ENCODE measurements around the gene AMN.

DNA sequence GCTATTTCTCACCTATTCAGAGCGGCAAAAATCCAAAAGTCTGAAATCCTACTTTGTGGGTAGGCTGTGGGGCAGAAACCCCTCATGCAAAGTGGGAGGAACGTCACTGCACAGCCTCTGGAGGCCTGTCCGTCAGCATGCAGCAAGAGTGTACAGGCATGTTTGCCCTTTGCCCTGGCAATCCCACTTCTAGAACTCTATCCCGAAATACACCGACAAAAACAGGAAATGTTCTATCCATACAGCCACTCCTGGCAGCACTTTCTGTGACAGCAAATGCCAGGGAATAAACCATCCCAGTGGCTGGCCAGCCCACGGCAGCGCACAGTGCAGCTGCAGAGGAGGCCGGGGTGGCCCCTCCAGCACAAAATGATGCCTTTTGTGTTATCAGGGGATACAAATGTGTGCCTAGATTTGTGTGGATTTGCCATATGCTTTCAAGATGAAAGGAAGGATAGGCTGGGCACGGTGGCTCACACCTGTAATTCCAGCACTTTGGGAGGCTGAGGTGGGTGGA lies 39.7 kb downstream of the AMN start:
- TF ChIP-seq, protein P1, sequence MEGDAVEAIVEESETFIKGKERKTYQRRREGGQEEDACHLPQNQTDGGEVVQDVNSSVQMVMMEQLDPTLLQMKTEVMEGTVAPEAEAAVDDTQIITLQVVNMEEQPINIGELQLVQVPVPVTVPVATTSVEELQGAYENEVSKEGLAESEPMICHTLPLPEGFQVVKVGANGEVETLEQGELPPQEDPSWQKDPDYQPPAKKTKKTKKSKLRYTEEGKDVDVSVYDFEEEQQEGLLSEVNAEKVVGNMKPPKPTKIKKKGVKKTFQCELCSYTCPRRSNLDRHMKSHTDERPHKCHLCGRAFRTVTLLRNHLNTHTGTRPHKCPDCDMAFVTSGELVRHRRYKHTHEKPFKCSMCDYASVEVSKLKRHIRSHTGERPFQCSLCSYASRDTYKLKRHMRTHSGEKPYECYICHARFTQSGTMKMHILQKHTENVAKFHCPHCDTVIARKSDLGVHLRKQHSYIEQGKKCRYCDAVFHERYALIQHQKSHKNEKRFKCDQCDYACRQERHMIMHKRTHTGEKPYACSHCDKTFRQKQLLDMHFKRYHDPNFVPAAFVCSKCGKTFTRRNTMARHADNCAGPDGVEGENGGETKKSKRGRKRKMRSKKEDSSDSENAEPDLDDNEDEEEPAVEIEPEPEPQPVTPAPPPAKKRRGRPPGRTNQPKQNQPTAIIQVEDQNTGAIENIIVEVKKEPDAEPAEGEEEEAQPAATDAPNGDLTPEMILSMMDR (IDR thresholded peaks at IDR 0.05), result no peak
- TF ChIP-seq EP300 (IDR thresholded peaks at IDR 0.05), result no peak
- TF ChIP-seq POLR2A (IDR thresholded peaks at IDR 0.05; ENCODE audit: low read depth), result no peak
